Right lung (tissue), 5 donors: ENCODE data around the gene MTHFD1L. TPM values are rescaled to one million over a fixed set of nuclear protein-coding genes. Genes with fewer than 3 reads are reported as not detected.
A peak's percentile ranks its signal among the peaks of the same experiment; 100 is the strongest.
"Not testable (repeated sequence)": the region's sequence is repeated elsewhere in the genome, so short reads cannot be mapped to it uniquely, and the experiment has no call there.

Experiments used
- DNase-seq, 2 donors: peaks; one replicate each; pipeline ENCODE4 v3.0.0-alpha.2; 2013
- polyA plus RNA-seq, 5 donors: library from polyadenylated mRNA; unstranded; fragments of 120-200 nt; gene quantifications; one replicate each; pipeline versions ENCODE4 v1.2.1 to v1.2.3, GENCODE V29; 2013; ENCODE audit warnings: inconsistent platforms in 1 of 5, low replicate concordance in 1 of 5; ENCODE audit not compliant: insufficient read length in 5 of 5, insufficient read depth in 1 of 5

Gene MTHFD1L
- polyA plus RNA-seq, 5 donors = 13.7 to 18.1 (median 14.5) TPM

DNA sequence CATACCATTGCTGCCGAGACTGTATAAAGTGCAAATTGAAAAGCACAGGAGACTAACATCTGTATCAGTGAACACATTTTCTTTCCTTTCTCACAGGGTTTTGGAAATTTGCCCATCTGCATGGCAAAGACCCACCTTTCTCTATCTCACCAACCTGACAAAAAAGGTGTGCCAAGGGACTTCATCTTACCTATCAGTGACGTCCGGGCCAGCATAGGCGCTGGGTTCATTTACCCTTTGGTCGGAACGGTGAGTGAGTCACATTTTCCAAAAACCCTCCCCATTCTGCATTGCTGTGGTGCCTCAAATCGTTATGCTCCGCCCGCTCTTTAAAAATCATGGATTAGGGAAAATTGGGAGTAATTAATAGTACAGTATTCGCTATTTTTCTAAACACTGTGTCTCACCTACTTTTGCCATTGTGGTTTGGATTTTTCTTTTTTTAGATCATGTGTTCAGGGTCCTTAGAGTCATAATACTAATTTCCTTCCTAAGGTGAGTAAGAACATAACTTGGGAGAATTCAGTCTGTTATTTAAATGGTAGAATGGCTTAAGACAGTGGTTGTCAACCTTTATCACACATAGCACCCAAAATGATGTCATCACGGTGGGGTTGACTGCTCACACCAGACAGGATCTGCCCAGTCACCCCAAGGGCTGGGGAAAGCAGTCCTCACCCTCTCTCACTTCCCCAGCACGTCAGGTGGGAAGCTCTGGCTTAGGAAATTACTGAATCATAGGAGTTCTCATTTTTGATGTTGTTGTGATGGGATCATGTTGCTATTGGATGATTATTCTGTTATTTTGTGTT lies 171.6 kb downstream of the MTHFD1L start:
- no peak for DNase-seq

DNA sequence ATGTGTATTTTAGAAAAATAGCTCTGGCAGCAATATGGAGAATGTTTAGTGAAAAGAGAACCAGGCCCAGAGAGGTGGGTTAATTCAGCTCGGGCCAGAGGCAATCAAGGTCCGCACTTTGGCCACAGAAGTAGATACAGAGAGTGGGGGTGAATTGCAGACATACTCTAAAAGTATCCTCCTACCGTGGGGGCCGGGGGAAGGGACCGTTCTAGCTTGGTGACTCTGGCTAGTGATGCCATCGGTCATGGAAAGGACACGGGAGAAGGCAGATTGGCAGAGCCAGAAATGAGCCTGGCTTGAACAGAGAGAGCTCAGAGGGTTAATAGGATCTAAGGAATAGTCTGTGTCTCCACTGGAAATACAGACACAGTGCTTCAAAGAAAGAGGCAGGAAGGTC lies 173.1 kb downstream of the MTHFD1L start:
- no peak for DNase-seq

DNA sequence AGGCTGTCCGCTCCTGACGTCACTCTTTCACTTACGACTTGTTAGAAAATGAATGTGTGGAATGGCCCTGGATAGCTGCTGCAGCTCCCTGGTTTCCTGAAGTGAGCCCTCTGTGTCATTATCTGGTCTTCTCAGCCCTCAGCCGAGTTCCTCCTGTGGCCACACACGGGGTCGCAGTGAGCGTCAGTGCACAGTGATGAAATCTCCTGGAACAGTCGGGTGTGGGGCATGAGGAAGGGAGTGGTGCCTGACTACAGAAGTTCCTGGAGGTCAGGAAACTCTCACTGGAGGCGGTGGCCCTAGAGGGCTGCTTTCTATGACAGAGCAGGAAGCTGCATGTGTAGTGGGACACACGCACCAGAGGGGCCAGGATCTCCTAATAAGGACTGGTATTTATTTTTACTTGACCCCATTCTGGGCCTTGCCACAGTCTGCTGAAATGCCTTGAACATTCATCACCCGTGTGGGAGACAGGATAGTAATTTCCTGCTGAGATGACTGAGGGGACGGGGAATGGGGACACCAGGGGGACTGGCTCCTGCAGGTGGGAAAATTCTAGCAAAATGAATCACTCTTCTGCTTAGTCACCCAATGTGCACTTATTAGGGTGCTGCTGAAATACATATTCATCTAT lies 175.5 kb downstream of the MTHFD1L start:
- DNase-seq = peak in 1 of 2 donors; percentile 59

DNA sequence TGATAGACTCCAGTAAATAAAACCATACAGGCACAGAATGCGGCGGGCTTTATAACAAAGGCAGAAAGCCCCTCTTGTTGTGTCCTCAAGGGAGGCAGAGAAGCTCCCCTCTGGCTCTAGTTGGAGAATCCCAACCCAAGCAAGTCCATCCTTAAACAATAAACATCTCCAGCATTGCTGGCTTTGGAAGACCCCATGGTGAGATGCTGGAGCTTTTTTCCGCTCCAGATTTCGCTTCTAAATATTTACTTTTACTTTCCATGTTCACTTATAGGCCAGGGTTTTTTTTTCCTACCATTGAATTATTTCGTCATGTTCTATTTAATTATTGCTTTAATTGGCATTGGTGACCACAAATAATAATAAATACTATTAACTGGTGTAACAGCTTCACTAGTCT lies 176.2 kb downstream of the MTHFD1L start:
- no peak for DNase-seq

DNA sequence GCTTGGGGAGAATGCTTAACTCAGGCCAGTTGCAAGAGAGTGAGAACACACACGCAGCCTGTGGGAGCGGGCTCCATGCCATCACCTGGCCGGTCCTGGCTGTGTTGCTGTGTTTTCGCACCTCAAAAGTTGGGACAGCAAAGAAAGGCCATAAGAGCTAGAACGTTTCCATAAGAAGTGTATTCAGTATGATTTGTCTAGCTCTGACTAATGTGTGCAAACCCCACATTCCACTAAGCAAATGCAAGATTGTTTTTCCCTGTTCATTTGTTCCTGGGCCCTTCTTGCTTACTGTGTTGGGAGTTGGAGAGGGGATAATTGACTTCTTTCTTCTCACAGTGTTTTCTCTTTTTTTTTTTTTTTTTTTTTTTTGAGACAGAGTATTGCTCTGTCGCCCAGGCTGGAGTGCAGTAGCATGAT lies 177.4 kb downstream of the MTHFD1L start:
- not testable (repeated sequence) for DNase-seq

DNA sequence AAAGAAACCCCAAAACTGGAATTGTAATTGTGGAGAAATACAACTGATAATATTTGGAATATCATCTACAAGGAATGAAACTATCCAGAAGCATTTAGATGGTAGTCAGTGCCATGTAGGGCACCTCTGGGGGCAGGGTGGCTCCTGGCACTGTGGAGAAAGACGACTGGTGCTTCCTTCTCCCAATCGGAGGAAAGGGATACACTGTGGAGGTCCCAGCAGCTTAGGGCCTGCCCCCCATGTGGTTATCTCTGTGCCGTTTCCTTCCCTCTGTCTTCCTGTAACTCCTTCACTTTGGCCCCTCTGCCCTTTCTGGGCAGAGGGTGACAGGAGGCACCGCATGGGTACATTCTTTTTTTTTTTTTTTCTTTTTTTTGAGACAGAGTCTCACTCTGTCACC lies 178.4 kb downstream of the MTHFD1L start:
- no peak for DNase-seq

DNA sequence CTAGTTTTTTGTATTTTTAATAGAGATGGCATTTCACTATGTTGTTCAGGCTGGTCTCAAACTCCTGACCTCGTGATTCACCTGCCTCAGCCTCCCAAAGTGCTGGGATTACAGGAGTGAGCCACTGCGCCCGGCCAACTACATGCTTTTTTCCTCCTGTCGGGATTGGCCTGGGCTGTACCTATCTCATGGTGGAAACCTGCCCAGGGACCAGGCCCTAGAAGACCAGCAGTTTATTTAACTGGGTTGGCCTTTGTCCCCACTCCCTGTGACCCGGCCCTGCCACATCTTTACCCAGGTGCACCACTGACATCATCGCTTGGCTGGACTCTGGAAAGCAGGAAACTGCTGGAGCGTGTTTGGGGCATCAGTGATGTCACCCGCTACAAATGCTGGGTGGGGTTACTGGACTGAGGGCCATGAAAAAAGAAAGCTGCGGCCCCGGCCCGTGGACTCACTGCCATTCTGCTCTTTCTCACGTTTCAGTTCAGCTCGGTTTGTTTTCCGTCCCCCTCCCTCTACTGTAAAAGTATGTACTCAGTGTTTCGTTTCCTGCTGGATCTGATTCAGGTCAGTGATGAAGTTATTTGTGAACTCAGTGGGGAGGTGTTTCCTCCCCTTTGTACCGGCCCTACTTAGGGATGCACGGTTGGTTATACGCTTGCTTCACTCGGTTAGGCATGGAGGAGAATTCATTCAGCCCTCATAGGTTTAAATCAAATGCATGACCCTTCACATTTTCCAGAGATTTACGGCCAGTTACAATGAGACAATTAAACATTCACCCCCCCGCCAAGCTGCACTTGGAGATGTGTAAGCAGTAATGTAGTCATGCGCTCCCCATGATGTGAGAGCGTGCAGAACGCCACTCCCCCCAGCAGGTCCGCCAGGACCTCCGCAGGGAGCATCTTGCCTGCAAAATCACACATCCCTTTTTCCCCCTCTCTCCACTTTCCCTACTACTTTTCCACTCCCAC lies 179.3 kb downstream of the MTHFD1L start:
- DNase-seq = peak in 1 of 2 donors; percentile 71

DNA sequence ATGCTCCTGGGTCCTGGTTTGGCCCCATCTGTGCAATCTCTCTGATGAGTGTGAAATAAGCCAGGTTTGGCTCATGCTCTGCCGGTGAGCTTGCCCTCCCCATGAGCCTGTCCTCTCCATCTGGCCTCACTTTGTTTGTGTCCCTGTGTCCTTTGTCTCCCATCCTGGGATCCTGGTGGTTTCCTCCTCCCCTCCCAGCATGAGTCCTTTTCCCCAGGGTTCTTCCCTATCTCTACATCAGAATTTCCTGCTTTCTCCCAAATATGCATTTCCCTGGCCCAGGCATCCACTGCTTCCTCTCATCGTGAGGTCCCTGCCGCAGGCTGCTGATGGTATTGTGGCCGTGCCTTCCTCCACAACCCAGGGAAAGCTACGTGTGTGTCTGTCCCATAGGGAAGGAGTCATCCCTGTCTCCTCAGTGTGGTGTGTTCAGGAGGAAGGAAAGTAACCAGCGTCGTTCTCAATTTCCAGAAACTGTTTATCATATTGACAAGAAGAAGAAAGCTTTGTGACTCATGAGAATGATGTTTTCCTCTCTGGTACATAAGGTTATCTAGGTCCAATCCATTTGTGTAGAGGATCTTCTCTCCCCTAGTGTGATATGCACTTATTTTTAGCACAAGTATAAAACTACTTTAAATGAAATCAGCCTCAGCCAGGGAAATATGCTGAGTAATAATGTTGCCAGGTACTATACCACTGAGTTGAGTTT lies 180.2 kb downstream of the MTHFD1L start:
- not testable (repeated sequence) for DNase-seq

DNA sequence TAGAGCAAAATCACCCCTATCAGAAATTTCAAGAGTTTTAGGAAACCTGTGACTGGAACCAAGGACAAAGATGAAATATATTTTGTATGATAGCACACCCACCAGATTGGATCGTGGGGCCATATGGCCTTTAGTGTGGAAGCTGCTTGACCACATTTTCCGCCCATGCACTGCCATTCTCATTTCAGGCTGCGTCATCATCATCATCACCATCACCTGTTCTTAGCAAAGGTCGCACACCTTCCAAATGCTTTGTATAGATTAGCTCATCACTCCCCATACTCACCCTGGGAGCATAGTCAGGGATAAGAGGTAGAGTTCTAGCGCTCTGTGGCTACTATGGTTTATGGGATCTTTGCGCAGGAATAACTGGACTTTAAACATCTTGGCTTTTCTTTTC lies 185.7 kb downstream of the MTHFD1L start:
- DNase-seq = no peak

DNA sequence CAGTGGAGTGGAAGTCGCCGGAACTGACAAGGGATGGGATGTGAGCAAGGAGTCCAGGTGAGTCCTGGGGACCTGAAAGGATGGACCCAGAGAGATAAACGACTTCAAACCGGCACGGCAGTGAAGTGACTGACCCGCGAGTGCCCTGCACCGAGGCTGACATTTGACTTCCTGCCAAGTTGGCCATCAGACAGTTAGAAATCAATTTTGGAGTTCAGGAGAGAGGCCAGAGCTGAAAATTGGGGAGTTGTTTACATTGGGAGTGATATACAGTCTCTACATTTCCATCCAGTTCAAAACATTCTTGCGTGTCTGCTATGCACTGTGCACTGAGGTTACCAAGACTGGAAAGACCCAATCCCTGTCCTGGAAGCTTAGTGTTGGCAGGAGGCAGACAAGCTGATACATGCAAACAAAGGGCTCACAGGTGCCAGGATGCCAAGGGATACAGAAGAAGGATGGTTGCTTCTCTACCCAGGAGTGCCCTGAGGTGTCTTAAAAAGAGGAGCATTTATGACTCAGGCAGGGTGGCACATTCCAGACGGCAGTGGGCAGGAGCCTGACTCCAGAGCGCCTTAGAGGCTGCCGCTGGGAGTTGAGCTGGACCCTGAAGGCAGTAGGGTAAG lies 186.6 kb downstream of the MTHFD1L start:
- no peak for DNase-seq

DNA sequence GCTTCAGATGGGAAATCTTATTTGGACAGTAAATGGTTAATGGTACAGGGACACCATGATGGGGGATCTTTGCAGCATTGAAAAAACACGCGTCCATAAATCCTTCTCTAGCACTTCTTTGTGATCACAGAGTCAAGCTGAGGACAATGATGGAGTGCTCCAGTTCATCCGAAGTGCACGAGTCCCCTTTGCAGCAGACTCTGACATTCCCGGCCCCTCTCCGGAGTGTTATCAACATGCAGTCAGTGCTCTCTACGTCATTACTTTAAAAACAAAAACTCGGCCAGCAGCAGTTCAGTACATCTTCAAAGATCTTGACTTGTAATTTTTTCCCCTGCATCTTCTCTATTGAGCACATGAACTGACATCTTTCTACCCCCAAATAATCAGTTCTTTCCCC lies 188.8 kb downstream of the MTHFD1L start:
- DNase-seq = peak in 1 of 2 donors; percentile 45

DNA sequence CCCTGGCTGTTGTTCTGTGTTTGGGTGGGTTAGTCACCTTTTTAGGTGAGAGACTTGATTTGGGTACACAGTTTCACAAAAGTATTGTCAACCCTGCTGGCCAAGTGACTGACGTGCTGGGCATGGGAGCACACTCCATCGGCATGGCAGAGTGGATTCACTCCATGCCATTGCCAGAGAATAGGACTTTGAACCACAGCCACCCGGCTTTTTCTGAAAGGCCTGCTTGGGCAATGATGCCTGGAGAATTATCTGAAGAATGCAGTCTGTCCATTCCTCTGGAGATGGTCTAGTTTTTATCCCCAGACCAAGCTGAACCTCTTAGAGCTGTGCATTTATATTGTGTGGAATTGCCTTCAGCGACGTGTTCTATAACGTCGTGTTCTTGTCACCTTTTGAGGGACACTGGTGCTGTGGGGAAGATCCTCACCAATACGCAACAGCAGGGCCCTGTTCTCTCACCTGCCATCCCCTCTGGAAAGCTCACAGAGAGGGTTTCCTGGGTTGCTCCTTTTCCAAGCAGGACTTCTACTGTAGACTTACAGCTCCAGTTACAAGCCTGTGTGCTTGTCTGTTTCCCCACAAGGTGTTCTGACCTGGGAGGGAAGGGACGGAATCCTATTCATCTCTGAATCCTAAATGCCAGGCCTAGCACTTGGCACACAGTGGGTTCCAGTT lies 190.9 kb downstream of the MTHFD1L start:
- DNase-seq = no peak

DNA sequence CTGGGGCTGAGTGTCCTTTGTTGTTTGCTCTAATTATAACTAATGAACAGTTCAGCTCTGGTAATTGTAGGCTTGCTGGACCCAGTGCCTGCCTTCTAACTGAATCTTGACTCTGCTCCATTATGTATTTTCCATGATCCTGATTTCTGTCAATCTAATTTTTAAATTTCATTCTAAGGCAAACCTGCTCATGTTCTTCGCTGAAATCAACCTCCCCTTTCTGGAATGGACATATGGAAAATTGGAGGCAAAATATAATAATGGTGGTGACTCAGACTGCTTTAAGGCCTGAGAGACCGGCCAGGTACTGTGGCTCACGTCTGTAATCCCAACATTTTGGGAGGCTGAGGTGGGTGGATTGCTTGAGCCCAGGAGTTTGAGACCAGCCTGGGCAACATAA lies 191.6 kb downstream of the MTHFD1L start:
- DNase-seq = no peak

DNA sequence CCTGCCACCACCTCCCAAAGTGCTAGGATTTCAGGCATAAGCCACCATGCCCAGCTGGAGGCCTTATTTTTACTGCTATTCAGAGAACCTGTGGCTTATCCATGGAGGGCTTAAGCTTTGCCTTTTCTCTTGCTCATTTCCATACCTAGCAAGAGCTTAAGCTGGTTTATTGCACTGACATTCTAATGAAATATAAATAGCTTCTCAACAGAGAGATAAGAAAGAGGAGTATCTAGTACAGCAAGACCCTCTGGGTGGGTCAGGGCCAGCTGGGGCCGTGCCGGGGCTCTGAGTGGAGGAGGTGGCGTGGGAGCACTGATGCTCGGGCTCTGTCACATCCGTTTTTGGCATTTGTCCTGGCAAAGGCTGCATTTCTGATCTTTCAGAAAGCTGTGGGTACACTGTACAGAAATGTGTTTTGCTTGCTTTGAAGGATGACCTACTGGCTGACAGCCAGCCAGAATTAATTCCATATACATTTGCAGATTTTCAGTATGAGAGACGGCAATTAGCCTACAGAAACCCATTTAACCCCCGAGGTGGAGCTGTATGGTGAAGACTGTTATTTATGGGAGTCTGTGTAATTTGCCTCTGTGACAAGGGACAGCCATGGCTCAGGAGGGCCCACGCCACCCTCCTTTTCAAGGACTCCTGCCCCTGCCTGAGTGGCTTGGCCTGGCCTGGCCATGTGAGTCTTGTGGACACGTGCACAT lies 192.7 kb downstream of the MTHFD1L start:
- no peak for DNase-seq

DNA sequence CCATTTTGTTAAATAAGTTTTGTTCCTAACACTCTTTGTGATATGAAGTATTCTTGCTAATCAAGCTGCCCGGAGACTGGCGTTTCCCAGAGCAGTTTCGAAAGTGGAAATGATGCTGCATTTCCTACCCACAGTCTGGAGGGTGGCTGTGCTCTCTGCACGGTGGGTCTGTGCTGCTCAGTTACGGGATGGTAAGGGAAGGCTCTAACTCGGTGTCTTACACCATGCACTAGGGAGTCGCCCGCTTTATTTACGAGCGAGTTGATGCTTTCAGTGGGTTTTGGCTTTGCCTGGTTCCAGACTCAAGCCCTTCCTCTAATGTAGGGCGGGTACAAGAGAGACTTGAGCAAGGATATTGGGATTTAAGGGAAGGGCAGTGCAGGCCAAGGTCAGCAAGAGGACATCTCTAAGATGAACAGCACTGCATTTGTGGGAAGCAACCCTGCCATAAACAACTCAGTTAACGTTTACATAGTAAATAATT lies 194.2 kb downstream of the MTHFD1L start:
- no peak for DNase-seq

DNA sequence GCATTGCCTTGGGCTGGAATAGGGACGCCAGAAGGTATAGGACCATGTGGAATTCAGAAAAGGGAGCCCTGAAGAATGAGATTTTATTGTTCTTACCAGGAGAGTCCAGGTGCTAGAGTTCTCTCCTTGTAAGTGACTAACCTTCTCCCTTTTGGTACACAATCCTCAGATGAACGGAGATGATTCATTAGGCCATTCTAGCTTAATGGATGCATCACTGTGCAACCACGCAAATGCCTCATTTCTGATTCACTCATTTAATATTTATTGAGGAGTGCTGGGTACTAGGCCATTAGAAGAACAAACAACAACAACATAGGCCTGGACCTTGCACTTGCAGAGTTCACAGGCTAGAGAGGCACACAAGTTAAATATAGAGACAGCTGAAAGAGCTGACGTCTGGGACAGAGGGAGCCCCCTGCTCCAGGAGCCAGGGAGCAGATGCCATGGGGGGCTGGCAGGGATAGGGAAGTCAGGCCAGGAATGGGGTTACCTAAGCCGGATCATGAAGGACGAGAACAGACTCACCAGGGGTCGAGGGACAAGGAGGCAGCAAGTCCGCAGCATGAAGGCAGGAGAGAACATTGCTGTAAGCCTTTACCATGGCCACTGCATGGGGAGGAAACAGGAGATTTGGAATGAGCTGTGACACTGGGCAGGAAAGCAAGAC lies 194.7 kb downstream of the MTHFD1L start:
- DNase-seq = no peak

DNA sequence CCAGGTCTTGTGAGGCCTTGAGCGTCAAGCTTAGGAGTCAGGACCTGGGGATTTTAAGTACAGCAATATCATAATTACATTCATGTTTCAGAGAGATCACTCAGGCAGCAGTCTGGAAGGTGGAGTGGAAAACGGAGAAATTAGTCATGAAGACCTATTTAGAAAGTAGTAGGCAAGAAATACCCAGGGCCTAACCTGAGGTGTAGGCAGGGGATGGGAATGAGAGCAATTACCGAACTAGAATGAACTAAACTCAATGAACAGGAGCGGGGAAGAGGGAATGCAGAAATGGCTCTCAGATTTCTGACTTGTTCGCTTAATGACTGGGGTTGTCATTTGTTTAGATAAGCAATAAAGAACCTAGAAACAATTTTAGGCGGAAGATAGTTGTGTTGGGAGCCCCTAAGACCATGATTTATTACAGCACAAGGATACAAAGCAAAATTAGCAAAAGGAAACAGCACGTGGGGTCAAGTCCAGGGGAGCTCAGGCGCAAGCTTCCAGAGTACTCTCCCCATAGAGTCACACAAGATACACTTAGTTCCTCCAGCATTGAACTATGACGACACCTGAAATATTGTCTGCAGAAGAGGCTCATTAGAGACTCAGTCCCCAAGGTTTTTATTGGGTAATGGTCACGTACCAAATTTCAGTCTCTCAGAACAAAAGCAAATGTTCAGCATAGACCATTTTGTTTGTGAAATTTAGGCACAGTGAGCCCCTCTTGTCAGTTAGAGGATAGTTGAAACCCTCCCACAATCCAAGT lies 195.4 kb downstream of the MTHFD1L start:
- no peak for DNase-seq

DNA sequence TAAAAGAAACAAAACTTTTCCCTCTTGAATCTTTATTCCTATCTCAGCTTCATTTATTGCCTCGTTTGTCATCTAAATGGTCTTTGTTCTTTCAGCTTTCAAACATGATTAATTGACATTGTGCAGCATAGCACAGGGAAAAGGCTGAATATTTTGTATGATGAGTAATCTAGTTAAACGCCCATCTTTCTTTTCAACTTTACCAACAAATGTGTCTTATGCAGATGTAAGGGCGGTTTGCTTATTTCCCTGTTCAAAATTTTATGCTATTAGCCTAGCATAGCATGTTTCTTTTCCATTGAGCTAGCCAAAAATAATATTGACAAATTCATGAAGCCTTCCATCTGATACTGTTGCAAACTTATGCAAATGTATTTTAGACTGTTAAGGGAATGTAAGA lies 197.8 kb downstream of the MTHFD1L start:
- DNase-seq = no peak
